ENCODE measurements around the gene PAX2.

PAX2 gene

GRCh38 chr10:100715445-100716385 is 29.7 kb upstream of the PAX2 start:
- no peak overlapping the region for H3K4me2 ChIP-seq (ENCODE audit: low read depth, low read length, poor library complexity, severe bottlenecking)
- TF ChIP-seq EZH2phosphoT487 (conservative IDR thresholded peaks at IDR 0.05; ENCODE audit: low read length) (no peak), CTCF (IDR thresholded peaks at IDR 0.05; ENCODE audit: insufficient read depth, low read length, poor library complexity, severe bottlenecking) (no peak)
- H3K9me3 ChIP-seq (ENCODE audit: insufficient read depth, low read length), result no peaks in the 10 kb centered on the region
- no peak overlapping the region for H3K4me3 ChIP-seq (ENCODE audit: insufficient read depth, low read length, poor library complexity, severe bottlenecking)
- no peaks in the 10 kb centered on the region for H3K36me3 ChIP-seq (ENCODE audit: low read length)
- no peak overlapping the region for H3K27ac ChIP-seq (ENCODE audit: low read depth, low read length)
- no peaks in the 10 kb centered on the region for H3F3A ChIP-seq (ENCODE audit: insufficient read depth)
- no peak overlapping the region for H3K9ac ChIP-seq (ENCODE audit: low read length)
- H2AFZ ChIP-seq (ENCODE audit: low read depth, low read length, severe bottlenecking), result no peak overlapping the region
- no peaks in the 10 kb centered on the region for H4K20me1 ChIP-seq (ENCODE audit: low read depth, low read length)
- no peaks in the 10 kb centered on the region for H3K79me2 ChIP-seq (ENCODE audit: insufficient read depth, low read length)
- H3K9me2 ChIP-seq (replicated peaks; ENCODE audit: insufficient read depth, low read length), result no peaks in the 10 kb centered on the region
- no peaks in the 10 kb centered on the region for H3K27me3 ChIP-seq (ENCODE audit: low read length)

GRCh38 chr10:100717166-100717565 is 28.2 kb upstream of the PAX2 start:
- Histone ChIP-seq H2AFZ (ENCODE audit: low read depth, low read length, severe bottlenecking) (no peak overlapping the region), H3K27me3 (ENCODE audit: low read length) (no peaks in the 10 kb centered on the region)

GRCh38 chr10:100718197-100718742 is 27.1 kb upstream of the PAX2 start:
- no peak overlapping the region for H2AFZ ChIP-seq (ENCODE audit: low read depth, low read length, severe bottlenecking)
- H3K79me2 ChIP-seq (ENCODE audit: insufficient read depth, low read length), result no peaks in the 10 kb centered on the region
- no peak overlapping the region for H3K9ac ChIP-seq (ENCODE audit: low read length)
- H3K36me3 ChIP-seq (ENCODE audit: low read length), result no peaks in the 10 kb centered on the region
- no peak overlapping the region for H3K27ac ChIP-seq (ENCODE audit: low read depth, low read length)
- H4K20me1 ChIP-seq (ENCODE audit: low read depth, low read length), result no peaks in the 10 kb centered on the region
- no peak for TF ChIP-seq EZH2phosphoT487 (conservative IDR thresholded peaks at IDR 0.05; ENCODE audit: low read length)
- TF ChIP-seq CTCF (IDR thresholded peaks at IDR 0.05; ENCODE audit: insufficient read depth, low read length, poor library complexity, severe bottlenecking), result no peak
- H3K9me2 ChIP-seq (replicated peaks; ENCODE audit: insufficient read depth, low read length), result no peaks in the 10 kb centered on the region
- no peak overlapping the region for H3K4me2 ChIP-seq (ENCODE audit: low read depth, low read length, poor library complexity, severe bottlenecking)
- H3F3A ChIP-seq (ENCODE audit: insufficient read depth), result no peaks in the 10 kb centered on the region
- no peaks in the 10 kb centered on the region for H3K27me3 ChIP-seq (ENCODE audit: low read length)
- no peaks in the 10 kb centered on the region for H3K9me3 ChIP-seq (ENCODE audit: insufficient read depth, low read length)
- H3K4me3 ChIP-seq (ENCODE audit: insufficient read depth, low read length, poor library complexity, severe bottlenecking), result no peak overlapping the region

More at GRCh38 chr10:100717166-100717565, 28.2 kb upstream of the PAX2 start:
- no peak overlapping the region for H3K4me2 ChIP-seq (ENCODE audit: low read depth, low read length, poor library complexity, severe bottlenecking)
- no peaks in the 10 kb centered on the region for H3K9me2 ChIP-seq (replicated peaks; ENCODE audit: insufficient read depth, low read length)
- H3K27ac ChIP-seq (ENCODE audit: low read depth, low read length), result no peak overlapping the region
- no peaks in the 10 kb centered on the region for H4K20me1 ChIP-seq (ENCODE audit: low read depth, low read length)
- no peaks in the 10 kb centered on the region for H3K9me3 ChIP-seq (ENCODE audit: insufficient read depth, low read length)
- no peak for TF ChIP-seq EZH2phosphoT487 (conservative IDR thresholded peaks at IDR 0.05; ENCODE audit: low read length)
- no peak for TF ChIP-seq CTCF (IDR thresholded peaks at IDR 0.05; ENCODE audit: insufficient read depth, low read length, poor library complexity, severe bottlenecking)
- no peaks in the 10 kb centered on the region for H3K36me3 ChIP-seq (ENCODE audit: low read length)
- no peaks in the 10 kb centered on the region for H3F3A ChIP-seq (ENCODE audit: insufficient read depth)
- no peak overlapping the region for H3K4me3 ChIP-seq (ENCODE audit: insufficient read depth, low read length, poor library complexity, severe bottlenecking)
- no peaks in the 10 kb centered on the region for H3K79me2 ChIP-seq (ENCODE audit: insufficient read depth, low read length)
- no peak overlapping the region for H3K9ac ChIP-seq (ENCODE audit: low read length)
